Stimulated activated CD4-positive, alpha-beta T cell treated with anti-CD3 and anti-CD28 coated beads, Interleukin-15, amount 100 ng/mL, for 48 hours (primary cell): ENCODE data around the gene TMEM184C.

Source experiments
- DNase-seq, 2 donors: peaks; one replicate each; pipeline ENCODE4 v3.0.0-alpha.2; 2020; ENCODE audit warnings: low read depth in 2 of 2

Gene TMEM184C

DNA sequence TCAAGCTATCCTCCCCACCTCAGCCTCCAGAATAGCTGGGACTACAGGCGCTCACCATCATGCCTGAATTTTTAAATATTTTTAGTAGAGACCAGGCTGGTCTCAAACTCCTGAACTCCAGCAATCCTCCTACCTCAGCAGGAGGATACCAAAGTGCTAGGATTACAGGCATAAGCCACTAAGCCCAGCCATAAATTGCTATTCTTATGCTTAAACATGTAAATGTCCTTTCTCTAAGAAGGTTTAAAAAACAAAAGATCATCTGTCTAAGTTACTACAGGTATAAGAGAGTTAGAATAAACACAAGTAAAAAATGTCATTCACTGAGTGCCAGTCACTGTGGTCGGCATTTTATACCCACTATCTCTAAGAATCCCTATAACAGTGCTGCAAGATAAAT, 38.4 kb downstream of the TMEM184C start:
- DNase-seq: no peak

DNA sequence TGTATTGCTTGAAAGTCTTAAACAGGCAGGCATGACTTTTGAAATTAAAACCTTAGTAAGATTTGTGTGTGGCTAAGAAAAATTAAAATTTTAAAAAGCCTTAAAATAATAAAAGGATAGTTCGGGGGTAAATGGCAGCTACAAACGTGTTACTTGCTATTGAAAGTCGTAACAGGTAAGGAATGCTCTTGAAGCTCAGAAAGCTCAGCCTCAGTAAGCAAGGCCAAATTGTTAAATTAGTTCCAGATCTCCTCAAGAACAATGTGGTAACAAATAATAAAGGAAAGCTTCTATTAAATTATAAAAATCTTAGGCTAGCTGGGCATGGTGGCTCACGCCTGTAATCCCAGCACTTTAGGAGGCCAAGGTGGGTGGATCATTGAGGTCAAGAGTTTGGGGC, 41.3 kb downstream of the TMEM184C start:
- DNase-seq: no peak

DNA sequence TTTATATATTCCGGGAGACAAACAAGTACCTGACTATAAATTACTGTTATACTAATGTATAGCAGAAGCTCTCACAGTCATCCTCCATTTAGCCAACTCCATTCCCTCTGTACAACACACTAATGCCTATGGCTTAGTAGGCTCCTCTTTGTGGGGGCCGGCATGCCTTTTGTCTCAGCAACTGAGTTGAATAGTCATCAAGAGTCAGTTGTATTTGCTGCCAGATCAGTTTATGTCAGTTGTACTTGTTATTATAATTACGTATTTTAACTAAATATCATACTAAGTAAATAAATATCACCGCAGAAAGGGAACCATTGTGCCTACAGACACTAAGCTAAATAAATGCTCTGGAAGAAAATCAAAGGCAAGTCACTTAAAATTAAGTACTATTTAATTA, 56.9 kb downstream of the TMEM184C start:
- DNase-seq: no peak

DNA sequence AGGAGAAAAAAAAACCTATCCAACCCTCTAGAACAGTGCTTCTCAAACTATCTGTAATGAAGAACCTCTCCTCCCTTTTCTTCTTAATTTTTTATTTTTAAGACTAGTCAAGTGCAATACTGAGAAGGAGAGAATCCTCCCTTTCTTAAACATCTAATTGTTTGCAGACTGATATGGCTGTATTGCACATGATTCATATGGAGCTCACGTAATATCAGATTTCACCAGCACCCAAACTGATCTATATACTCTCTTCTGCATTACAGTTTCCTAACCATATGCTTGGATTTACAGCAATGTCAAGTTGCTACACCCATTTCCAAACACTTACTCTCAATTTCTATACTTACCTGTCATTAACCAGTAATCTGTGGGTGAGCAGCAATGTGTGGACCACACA, 57.3 kb downstream of the TMEM184C start:
- no peak for DNase-seq

DNA sequence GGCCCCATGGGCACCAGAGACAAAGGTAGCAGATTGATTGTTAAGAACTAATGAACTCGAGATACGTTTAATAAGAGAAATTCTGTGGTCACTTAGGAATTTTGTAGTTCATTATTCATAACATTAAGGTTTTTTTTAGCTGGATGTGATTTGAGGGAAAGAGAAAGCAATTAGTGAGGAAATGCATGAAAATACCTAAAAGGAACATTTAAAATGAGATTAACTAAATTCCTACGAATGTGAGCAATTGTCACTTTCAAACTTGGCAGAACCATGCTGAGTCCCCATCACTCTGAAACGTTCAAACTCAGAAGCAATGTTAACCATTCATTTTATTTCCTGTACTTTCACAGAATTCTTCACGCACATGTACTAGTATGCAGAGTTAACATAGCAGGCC, 60.9 kb downstream of the TMEM184C start:
- DNase-seq: no peak

DNA sequence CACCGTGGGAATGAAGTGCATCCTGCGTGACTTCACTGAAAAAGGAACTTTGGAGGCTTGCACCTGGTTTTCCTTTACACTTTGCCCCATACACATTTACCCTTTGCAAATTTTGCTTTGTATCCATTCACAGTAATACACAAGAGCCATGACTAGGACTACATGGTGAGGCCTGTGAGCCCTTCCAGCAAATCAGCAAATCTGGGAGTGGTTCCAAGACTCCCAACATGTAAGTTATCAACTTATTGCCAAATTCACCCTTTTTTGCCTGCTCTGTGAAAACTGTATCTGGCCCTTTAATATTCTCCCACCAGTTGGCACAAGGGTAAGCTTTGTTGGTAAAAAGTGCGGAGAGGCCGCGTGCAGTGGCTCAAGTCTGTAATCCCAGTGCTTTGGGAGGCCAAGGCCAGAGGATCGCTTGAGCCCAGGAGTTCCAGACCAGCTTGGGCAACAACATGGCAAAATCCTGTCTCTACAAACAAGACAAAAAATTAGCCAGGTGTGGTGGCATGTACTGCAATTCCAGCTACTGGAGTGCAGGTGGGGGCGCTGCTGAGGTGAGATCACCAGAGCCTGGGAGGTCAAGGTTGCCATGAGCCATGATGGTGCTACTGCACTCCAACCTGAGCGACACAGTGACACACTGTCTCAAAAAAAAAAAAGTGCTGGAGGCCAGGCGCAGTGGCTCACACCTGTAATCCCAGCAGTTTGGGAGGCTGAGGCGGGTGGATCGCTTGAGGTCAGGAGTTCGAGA, 61.8 kb downstream of the TMEM184C start:
- no peak for DNase-seq

DNA sequence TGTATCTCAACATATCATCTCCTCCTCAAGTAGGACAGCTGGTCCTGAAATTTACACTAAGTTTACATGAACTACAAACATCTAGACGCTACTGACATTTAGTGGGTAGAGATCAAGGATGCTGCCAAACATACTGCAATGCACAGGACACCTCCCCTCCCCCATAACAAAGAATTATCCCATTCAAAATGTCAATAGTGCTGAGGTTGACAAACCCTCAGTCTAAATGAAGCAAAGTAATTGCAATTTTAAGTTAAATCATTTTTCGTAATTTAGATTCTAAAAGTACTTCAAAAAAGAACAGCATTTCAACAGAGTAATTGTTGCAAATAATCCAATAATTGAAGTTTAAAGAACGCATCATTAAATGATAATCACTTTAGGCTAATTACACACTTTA, 65.6 kb downstream of the TMEM184C start:
- no peak for DNase-seq

DNA sequence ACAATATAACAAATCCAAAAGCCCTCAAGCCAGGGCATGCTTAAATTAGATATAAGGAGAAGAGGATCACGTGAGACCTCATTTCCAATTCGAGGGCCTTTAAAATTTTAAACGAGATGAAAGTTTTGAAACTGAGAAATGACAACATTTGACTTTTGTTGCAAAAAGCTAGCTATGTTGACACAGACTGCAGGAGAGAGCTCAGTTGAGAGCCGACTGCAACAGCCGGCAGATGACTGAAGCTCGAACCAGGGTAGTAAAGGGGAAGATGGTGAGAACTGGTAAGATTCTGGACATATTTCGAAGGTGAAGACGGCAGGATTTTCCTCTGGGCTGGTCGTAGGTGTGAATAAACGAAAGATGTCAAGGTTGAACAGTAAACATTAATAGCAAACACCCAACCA, 66.0 kb downstream of the TMEM184C start:
- no peak for DNase-seq

DNA sequence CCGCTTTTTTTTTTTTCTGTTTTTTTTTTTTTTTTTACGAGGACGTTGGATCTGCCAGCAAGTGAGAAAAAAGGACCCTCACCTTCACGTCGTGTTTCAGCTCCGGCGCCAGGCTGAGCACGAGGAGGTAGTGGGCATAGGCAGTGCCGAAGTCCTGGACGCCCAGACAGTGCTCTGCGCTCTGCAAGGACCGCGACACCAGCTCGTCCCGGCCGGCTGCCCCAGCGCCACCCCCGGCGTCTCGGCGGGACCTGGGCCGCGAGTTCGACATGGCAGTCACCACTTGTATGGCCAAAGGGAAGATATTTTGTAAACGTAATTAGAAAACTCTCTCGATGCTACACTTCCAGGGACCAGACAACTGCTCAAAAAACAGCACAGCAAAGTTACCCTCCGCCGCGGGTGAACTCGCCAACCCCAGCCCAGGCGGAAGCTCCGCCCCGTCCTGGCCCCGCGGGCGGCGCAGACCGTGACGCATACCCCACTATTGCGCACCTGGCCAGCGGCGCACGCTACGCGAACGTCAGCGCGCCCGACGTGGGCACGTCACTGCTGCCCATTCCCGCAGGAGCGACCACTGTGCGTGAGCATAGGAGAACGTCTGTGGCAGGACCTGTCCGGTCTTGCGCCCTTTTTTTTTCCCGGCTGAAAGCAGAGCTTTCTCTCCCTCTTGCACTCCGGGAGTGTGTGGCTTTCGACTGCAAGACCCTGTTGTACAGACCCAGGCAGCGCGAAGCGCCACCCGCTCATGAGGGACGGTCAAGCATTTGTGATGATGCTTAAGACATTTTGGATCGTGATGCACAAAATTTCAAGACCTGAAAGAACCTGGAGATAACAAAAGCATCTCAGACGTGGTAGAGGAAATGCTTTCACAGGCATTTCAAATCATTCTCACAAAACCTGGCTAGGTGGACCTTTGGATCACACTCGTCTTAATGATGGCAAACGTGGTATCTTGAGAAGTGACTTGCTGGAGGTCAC, 66.8 kb downstream of the TMEM184C start, which contains the start of gene PRMT9:
Gene PRMT9, minus strand, starts transcription at position 447 of the 984 bp plus-strand sequence. Its CDS starts 176 bp downstream, at position 271.
- peak; percentile 68 to 82 for DNase-seq

DNA sequence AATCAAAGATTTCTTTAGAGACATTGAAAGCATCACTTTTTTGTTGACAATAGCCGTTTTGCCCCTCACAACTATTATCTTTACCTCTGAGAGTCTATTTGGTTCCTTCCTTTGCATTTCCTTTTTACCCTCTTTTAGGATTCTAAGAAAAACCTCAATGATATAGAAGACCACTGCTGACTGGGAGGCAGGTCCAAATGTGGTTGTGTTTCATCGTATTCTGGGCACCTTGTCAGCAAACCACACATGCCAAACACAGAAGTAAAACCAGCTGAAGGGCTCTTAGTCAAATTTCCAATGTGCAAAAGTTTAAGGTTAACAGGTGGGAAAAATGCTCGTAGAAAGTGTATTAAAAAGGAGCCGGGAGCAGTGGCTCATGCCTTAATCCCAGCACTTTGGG, 71.9 kb downstream of the TMEM184C start:
- no peak for DNase-seq

DNA sequence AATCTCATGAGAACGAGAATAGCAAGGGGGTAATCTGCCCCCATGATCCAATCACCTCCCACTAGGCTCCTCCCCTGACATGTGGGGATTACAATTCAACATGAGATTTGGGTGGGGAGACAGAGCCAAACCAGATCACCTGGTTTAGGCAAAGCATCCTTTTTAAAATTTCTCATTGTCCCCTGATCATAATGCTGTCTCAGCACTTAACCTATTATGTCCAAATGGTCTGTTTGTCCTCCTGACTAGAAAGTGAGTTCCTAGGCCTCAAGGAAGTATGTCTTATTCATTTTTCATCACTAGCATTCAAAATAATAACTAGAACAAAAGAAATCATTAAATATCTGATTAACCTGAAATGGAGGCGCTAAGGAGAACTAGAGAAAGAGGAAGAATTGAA, 74.6 kb downstream of the TMEM184C start:
- DNase-seq: no peak

DNA sequence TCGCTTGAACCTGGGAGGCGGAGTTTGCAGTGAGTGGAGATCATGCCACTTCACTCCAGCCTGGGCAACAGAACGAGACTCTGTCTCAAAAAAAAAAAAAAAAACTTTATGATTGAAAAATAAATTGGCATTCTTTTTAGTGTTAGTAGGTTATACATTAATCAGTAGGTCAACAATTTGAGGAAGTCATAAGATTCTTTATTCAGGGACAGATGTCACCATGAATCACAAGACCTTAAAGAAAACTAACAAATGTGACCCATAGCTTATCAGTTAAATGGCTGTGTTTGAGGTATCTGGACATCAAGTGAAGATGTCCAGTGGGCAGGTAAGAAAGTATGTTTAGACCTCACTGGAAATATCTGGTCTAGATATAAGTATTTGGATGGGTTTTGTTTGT, 76.0 kb downstream of the TMEM184C start:
- no peak for DNase-seq

DNA sequence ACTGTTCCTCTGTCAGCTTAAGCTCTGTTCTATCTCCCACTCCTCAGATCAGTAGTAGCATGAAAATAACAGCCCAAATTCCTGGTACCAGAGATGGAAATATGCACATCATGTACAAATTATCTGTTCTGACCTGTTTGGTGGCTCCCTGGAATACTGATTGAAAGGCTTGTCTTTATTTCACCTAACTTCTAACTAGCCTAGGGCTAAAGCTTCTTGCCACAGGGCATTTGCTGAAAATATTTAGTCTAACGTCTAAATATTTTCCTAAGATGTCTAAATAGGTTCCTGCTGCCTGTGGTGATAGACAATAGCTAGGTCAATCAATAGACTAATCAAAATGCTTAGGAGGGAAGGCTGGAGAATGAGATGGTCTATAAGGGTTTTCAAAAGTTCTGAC, 79.7 kb downstream of the TMEM184C start:
- DNase-seq: no peak

DNA sequence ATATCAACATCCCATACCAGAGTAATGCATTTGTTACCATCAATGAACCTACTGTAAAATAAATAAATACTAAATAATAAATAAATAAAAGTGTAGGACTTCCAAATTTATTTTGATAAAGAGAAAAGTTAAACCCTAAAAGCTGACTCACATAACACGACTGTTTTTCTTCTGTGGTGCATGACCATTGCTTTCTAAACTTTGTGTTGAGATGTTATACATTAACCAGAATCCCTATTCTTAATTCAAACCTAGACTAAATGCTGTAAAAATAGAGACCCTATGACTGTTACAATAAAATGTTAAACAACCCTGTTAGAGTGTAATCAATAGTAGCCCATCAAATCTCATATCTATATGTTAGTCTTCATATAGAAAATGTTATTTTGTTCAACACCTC, 87.6 kb downstream of the TMEM184C start:
- no peak for DNase-seq

DNA sequence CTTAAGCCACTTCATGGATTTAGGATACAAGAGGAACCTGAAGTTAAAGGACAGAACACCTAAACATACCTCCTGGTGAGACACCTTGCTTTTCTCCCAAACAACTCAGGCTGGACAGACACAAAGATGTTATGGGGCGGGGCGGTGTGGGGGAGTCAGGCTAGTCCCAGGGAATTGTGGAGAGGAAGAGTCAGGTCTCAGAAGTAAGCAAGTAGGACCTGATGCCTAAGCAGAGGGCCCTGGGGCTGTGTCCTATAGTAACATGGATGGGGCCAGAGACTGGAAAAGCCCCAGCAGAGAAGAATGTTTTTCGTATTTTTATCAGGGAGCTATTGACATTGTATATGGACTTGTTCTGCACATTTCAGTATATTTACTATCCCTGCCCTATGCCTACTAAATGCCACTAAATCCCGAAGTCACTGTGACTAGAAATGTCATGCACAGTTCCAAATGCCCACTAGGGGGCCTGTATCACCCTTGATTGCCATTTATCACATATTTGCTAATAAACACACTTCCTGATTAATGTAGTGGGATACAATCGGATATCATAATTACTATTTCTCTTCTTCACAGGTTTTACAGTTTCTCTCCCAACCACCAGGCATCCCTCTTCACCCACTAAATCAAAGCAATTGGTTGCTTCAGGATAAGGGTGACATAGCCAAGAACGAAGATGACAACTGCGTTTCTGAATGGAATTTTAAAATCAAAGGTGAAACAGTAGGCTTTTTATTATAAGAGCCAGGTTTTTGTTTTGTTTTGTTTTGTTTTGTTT, 90.9 kb downstream of the TMEM184C start:
- peak in 1 of 2 donors; percentile 24 for DNase-seq

DNA sequence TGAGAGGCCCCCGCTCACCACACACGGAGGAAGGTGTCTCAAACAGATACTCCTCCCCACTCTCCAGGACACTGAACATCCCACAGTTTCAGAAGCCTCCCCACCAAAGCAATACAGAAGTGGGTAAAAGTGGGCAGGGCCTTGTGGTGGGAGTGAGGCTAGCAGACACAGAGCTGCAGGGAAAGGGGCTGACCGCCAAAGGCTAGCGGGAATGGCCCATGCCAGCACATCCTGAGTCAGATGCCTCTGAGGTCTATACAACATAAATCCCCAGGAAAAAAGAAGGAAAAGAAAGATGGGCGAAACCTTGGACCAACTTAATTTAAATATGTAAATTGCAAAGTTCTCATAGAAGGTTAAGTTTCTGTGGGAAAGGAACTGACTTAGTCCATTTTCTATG, 92.8 kb downstream of the TMEM184C start:
- no peak for DNase-seq

DNA sequence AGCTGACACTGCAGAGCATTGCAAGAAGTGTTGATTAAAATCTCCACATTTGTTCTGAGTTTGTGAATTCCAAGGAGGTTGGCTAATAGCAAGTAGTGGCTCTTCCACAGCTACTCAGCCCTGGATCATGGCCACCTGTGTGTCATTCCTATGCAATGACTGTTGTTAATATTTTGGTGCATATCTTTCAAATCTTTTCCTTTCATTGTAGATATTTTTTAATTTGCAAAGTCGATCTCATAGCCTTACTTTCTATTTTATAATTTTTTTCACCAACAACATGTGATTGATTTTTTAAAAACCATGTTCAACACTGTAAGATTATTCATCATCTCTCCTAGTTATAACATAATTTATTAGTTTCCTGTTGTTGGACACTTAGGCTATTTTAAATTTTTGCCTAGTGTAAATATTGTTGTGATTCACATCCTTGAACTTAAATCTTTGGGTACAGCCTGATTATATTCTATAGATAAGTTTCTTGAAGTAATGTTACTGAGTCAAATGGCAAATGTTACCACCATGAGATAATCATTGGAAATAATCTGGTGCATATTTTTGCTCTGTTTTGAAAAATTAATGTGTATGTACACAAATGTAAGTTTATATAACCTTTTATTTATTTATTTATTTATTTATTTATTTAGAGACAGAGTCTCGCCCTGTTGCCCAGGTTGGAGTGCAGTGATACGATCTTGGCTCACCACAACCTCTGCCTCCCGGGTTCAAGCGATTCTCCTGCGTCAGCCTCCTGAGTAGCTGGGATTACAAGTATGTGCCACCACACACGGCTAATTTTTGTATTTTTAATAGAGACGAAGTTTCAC, 97.6 kb downstream of the TMEM184C start:
- DNase-seq: no peak

DNA sequence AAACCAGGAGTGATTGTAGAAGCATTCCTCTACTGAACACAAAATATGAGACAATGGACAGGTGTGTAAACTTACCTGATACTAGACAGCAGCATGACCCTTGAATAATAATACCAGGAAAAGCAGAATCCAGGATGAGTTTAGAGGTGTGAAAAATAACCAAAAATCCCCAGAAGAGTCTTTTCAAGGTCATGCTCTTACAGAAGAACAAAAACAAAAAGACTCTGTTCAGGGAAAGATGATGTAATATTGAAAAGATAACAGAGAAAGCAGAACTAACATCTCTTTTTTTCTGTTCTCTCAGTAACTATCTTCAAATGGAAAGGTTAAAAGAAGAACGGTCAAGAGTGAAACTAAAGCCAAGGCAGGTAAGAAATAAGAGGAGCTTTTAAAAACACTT, 100.7 kb downstream of the TMEM184C start:
- DNase-seq: no peak
